Peyer's patch (tissue), 4 donors: ENCODE measurements around the gene RNLS. TPM values are rescaled to one million over a fixed set of nuclear protein-coding genes. Genes with fewer than 3 reads are reported as not detected.
"Not testable (repeated sequence)": the region's sequence is repeated elsewhere in the genome, so short reads cannot be mapped to it uniquely, and the experiment has no call there.

ENCODE experiments used
- DNase-seq, 3 donors: peaks; one replicate each; pipeline ENCODE4 v3.0.0-alpha.2; 2017 to 2019
- H3K27ac ChIP-seq, 4 donors: fragments of 200-600 bp; sonication (generic); one replicate each; pipeline ENCODE4 v1.5.1; 2016 to 2019
- H3K27me3 ChIP-seq, 2 donors: fragments of 200-600 bp; sonication (generic); one replicate each; pipeline ENCODE4 v1.5.1; 2019
- H3K36me3 ChIP-seq, 3 donors: fragments of 200-600 bp; sonication (generic); one replicate each; pipeline ENCODE4 v1.5.1; 2016 to 2019
- H3K4me1 ChIP-seq, 4 donors: fragments of 200-600 bp; sonication (generic); one replicate each; pipeline ENCODE4 v1.5.1; 2016 to 2019
- H3K4me3 ChIP-seq, 4 donors: fragments of 200-600 bp; sonication (generic); 1 replicate in 3 of 4; 2 replicates in 1 of 4; pipeline ENCODE4 v1.5.1; 2016 to 2019; ENCODE audit warnings: mild to moderate bottlenecking in 1 of 4
- H3K9me3 ChIP-seq, 4 donors: fragments of 200-600 bp; sonication (generic); one replicate each; pipeline ENCODE4 v1.5.1; 2016 to 2019; ENCODE audit warnings: mild to moderate bottlenecking in 1 of 4
- CTCF ChIP-seq, 6 experiments: fragments of 450-650 bp in 4 of 6; fragments of 200-600 bp in 2 of 6; sonication (generic) in 1 of 6; IDR thresholded peaks; one replicate each; pipeline ENCODE4 v1.5.1; 2017 to 2019; ENCODE audit warnings: antibody characterized with exemption in 6 of 6, mild to moderate bottlenecking in 3 of 6, moderate library complexity in 1 of 6
- POLR2A ChIP-seq, 2 donors: fragments of 450-650 bp; IDR thresholded peaks; one replicate each; pipeline ENCODE4 v1.5.1; 2017; ENCODE audit warnings: antibody characterized with exemption in 2 of 2, mild to moderate bottlenecking in 2 of 2, moderate library complexity in 2 of 2
- total RNA-seq, 4 donors: library from RNA; depleted of rRNA; stranded (reverse); fragments of >200 nt; gene quantifications; one replicate each; pipeline ENCODE4 v1.1.0, GENCODE V29; 2016

Gene RNLS
- total RNA-seq, 4 donors from 2014 or later: 4.1 to 29.6 (median 22.6) TPM

- H3K4me3 ChIP-seq: no peak overlapping the region
- H3K4me1 ChIP-seq: no peaks in the 10 kb centered on the region
- no peak for DNase-seq
- no peaks in the 10 kb centered on the region for H3K36me3 ChIP-seq
- TF ChIP-seq CTCF (IDR thresholded peaks at IDR 0.05) (no peak), POLR2A (IDR thresholded peaks at IDR 0.05) (no peak)
- no peaks in the 10 kb centered on the region for H3K9me3 ChIP-seq
- H3K27ac ChIP-seq: no peak overlapping the region
- no peaks in the 10 kb centered on the region for H3K27me3 ChIP-seq
Observed at GRCh38 chr10:88489107-88489506, 94.0 kb downstream of the RNLS start.

- not testable (repeated sequence) for H3K9me3 ChIP-seq
Observed at GRCh38 chr10:88486816-88487215, 96.3 kb downstream of the RNLS start.

GRCh38 chr10:88482220-88482619 lies 100.9 kb downstream of the RNLS start:
- H3K36me3 ChIP-seq: no peaks in the 10 kb centered on the region
- H3K27me3 ChIP-seq: no peaks in the 10 kb centered on the region
- no peak overlapping the region for H3K4me3 ChIP-seq
- no peak for TF ChIP-seq POLR2A (IDR thresholded peaks at IDR 0.05)
- TF ChIP-seq CTCF (IDR thresholded peaks at IDR 0.05): no peak
- no peak overlapping the region for H3K27ac ChIP-seq
- no peaks in the 10 kb centered on the region for H3K9me3 ChIP-seq
- DNase-seq: no peak
- H3K4me1 ChIP-seq: no peaks in the 10 kb centered on the region

More at GRCh38 chr10:88486816-88487215, 96.3 kb downstream of the RNLS start:
- not testable (repeated sequence) for H3K27me3 ChIP-seq, H3K4me3 ChIP-seq, H3K36me3 ChIP-seq, H3K27ac ChIP-seq, DNase-seq, H3K4me1 ChIP-seq

- Histone ChIP-seq H3K27me3 (no peaks in the 10 kb centered on the region), H3K4me3 (no peak overlapping the region), H3K9me3 (no peaks in the 10 kb centered on the region), H3K36me3 (no peaks in the 10 kb centered on the region), H3K4me1 (no peaks in the 10 kb centered on the region), H3K27ac (no peak overlapping the region)
- no peak for DNase-seq
- TF ChIP-seq POLR2A (IDR thresholded peaks at IDR 0.05) (no peak), CTCF (IDR thresholded peaks at IDR 0.05) (no peak)
Observed at GRCh38 chr10:88478256-88478655, 104.9 kb downstream of the RNLS start.

GRCh38 chr10:88477343-88478085 lies 105.6 kb downstream of the RNLS start:
- TF ChIP-seq POLR2A (IDR thresholded peaks at IDR 0.05) (no peak), CTCF (IDR thresholded peaks at IDR 0.05) (no peak)
- H3K4me1 ChIP-seq: no peaks in the 10 kb centered on the region
- no peaks in the 10 kb centered on the region for H3K36me3 ChIP-seq
- no peak overlapping the region for H3K27ac ChIP-seq
- no peak for DNase-seq
- no peak overlapping the region for H3K4me3 ChIP-seq
- H3K9me3 ChIP-seq: no peaks in the 10 kb centered on the region
- no peaks in the 10 kb centered on the region for H3K27me3 ChIP-seq

- Histone ChIP-seq H3K4me1 (no peaks in the 10 kb centered on the region), H3K4me3 (no peak overlapping the region), H3K27ac (no peak overlapping the region), H3K36me3 (no peaks in the 10 kb centered on the region), H3K27me3 (no peaks in the 10 kb centered on the region), H3K9me3 (no peaks in the 10 kb centered on the region)
- TF ChIP-seq CTCF (IDR thresholded peaks at IDR 0.05): no peak
- TF ChIP-seq POLR2A (IDR thresholded peaks at IDR 0.05): no peak
- no peak for DNase-seq
Observed at GRCh38 chr10:88474884-88475844, 108.0 kb downstream of the RNLS start.
